Tibial artery (tissue), 4 donors: ENCODE measurements around the gene LILRB1.
"Not testable (repeated sequence)": the region's sequence is repeated elsewhere in the genome, so short reads cannot be mapped to it uniquely, and the experiment has no call there.

Experiments
- DNase-seq, 2 donors: peaks; one replicate each; pipeline ENCODE4 v3.0.0-alpha.2; 2019
- H3K27ac ChIP-seq, 2 donors: fragments of 200-600 bp; sonication (generic) in 1 of 2; 1 replicate in 1 of 2; 2 replicates in 1 of 2; pipeline ENCODE4 v1.5.1; 2018 to 2019; ENCODE audit warnings: mild to moderate bottlenecking in 1 of 2
- H3K27me3 ChIP-seq, 2 donors: fragments of 200-600 bp; sonication (generic) in 1 of 2; one replicate each; pipeline versions ENCODE4 v1.5.1 to v1.6.0; 2016 to 2019
- H3K36me3 ChIP-seq, 3 donors: fragments of 200-600 bp; sonication (generic) in 2 of 3; one replicate each; pipeline ENCODE4 v1.5.1; 2016 to 2019; ENCODE audit warnings: mild to moderate bottlenecking in 2 of 3
- H3K4me1 ChIP-seq, 4 donors: fragments of 200-600 bp; sonication (generic) in 2 of 4; 1 replicate in 3 of 4; 2 replicates in 1 of 4; pipeline ENCODE4 v1.5.1; 2016 to 2019
- H3K4me3 ChIP-seq, 2 donors: fragments of 200-600 bp; sonication (generic) in 1 of 2; 1 replicate in 1 of 2; 2 replicates in 1 of 2; pipeline ENCODE4 v1.5.1; 2018 to 2019; ENCODE audit warnings: mild to moderate bottlenecking in 2 of 2
- H3K9me3 ChIP-seq, 3 donors: fragments of 200-600 bp; sonication (generic) in 1 of 3; one replicate each; pipeline ENCODE4 v1.5.1; 2016 to 2019
- CTCF ChIP-seq, 2 experiments: fragments of 200-600 bp in 1 of 2; fragments of 450-650 bp in 1 of 2; IDR thresholded peaks; one replicate each; pipeline ENCODE4 v1.5.1; 2017 to 2019; ENCODE audit warnings: antibody characterized with exemption in 2 of 2, mild to moderate bottlenecking in 1 of 2, moderate library complexity in 1 of 2
- intact Hi-C: fragments of 100-400 bp; cut with DNase I; formaldehyde crosslinking; loops from one replicate; pipeline ENCODE4 v1.15.0; 2023; ENCODE audit warnings: low total_unique reads

LILRB1 gene

DNA sequence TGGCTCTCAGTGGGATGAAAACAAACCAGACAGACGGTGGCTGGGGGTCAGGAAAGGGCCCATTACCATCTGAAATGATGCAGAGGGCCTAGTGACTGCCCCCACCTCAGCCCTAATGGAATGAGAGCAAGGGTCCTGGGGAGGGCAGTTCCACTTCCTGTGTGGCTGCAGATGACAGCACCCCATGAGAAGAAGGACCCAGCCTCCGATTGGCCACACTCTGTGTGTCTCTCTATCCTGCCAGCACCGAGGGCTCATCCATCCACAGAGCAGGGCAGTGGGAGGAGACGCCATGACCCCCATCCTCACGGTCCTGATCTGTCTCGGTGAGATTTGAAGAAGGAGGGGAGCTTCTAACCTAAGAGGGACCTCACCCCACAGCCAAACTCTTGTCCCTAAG lies 498 bp downstream of the LILRB1 start:
- intact Hi-C loops = no loop called here
- Histone ChIP-seq H3K27me3 (no peaks in the 10 kb centered on the region), H3K27ac (no peak overlapping the region), H3K4me3 (no peak overlapping the region), H3K9me3 (no peaks in the 10 kb centered on the region), H3K36me3 (no peaks in the 10 kb centered on the region), H3K4me1 (no peaks in the 10 kb centered on the region)
- TF ChIP-seq CTCF (IDR thresholded peaks at IDR 0.05) = no peak
- DNase-seq = no peak

DNA sequence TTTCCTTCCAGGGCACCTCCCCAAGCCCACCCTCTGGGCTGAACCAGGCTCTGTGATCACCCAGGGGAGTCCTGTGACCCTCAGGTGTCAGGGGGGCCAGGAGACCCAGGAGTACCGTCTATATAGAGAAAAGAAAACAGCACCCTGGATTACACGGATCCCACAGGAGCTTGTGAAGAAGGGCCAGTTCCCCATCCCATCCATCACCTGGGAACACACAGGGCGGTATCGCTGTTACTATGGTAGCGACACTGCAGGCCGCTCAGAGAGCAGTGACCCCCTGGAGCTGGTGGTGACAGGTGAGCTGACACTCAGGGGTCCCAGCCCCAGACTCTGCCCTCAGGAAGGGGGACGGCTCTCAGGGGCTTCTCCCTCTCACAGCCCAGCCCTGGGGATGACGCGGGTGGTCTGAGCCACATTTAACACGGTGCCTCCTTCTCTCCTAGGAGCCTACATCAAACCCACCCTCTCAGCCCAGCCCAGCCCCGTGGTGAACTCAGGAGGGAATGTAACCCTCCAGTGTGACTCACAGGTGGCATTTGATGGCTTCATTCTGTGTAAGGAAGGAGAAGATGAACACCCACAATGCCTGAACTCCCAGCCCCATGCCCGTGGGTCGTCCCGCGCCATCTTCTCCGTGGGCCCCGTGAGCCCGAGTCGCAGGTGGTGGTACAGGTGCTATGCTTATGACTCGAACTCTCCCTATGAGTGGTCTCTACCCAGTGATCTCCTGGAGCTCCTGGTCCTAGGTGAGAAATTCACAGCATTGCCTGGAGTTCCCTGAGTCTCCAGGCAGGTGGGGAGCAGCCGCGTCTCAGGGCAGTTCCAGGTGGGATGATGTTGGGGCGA lies 1.4 kb downstream of the LILRB1 start:
- H3K27ac ChIP-seq, H3K36me3 ChIP-seq, intact Hi-C loops, H3K27me3 ChIP-seq, H3K9me3 ChIP-seq, H3K4me1 ChIP-seq, DNase-seq, H3K4me3 ChIP-seq: not testable (repeated sequence)

- H3K4me3 ChIP-seq, intact Hi-C loops, H3K27me3 ChIP-seq, H3K36me3 ChIP-seq, H3K4me1 ChIP-seq, DNase-seq, H3K9me3 ChIP-seq, H3K27ac ChIP-seq: not testable (repeated sequence)
Measured at GRCh38 chr19:54632517-54632916, 2.2 kb downstream of the LILRB1 start.

- Histone ChIP-seq H3K27me3 (no peaks in the 10 kb centered on the region), H3K36me3 (no peaks in the 10 kb centered on the region), H3K4me1 (no peaks in the 10 kb centered on the region), H3K4me3 (no peak overlapping the region), H3K9me3 (no peaks in the 10 kb centered on the region), H3K27ac (no peak overlapping the region)
- DNase-seq = no peak
- TF ChIP-seq CTCF (IDR thresholded peaks at IDR 0.05) = no peak
- intact Hi-C loops = no loop called here
Measured at GRCh38 chr19:54633401-54633800, 3.1 kb downstream of the LILRB1 start.

GRCh38 chr19:54636081-54636480 lies 5.8 kb downstream of the LILRB1 start:
- DNase-seq, H3K27me3 ChIP-seq, H3K4me3 ChIP-seq, H3K4me1 ChIP-seq, intact Hi-C loops, H3K9me3 ChIP-seq, H3K36me3 ChIP-seq, H3K27ac ChIP-seq: not testable (repeated sequence)

DNA sequence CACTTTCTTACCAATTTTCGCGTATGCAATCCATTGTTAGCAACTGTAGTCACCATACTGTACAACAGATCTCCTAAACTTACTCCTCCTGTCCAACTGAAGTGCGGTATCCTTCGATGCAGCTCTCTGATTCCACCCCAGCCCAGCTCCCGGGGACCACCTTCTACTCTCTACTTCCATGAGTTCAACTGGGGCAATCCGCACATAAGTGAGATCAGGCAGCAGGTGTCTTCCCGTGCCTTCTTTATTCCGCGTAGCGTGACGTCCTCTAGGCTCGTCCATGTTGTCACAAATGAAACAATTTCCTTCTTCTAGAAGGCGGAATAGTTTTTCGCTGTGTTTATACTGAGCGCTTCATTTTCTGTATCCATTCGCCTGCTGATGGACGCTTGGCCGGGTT lies 8.4 kb downstream of the LILRB1 start:
- Histone ChIP-seq H3K4me1 (no peaks in the 10 kb centered on the region), H3K4me3 (no peak overlapping the region), H3K9me3 (no peaks in the 10 kb centered on the region), H3K36me3 (no peaks in the 10 kb centered on the region), H3K27ac (no peak overlapping the region), H3K27me3 (no peaks in the 10 kb centered on the region)
- no peak for TF ChIP-seq CTCF (IDR thresholded peaks at IDR 0.05)
- intact Hi-C loops = no loop called here
- DNase-seq = no peak

- H3K27me3 ChIP-seq, H3K36me3 ChIP-seq, H3K9me3 ChIP-seq, DNase-seq, H3K4me3 ChIP-seq, intact Hi-C loops, H3K27ac ChIP-seq, H3K4me1 ChIP-seq: not testable (repeated sequence)
Measured at GRCh38 chr19:54642953-54643352, 12.7 kb downstream of the LILRB1 start.

DNA sequence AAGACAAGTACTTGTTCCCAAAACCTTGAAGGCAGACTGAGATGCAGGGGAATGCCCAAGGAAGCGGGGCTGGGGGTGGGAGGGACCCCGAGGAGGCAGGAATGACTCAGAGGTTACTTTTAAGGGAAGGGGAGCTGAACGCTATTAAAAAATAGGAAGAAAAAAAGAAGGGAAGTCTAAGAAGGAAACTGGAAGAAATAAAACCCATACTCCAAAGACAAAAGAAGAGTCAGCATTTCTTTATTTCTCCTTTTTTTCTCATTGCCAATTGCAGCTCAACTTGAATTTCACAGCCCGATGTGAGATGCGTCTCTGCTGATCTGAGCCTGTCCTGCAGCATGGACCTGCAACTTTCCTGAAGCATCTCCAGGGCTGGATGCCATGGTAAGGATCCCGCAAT lies 13.3 kb downstream of the LILRB1 start:
- H3K27me3 ChIP-seq, H3K4me1 ChIP-seq, DNase-seq, H3K27ac ChIP-seq, H3K36me3 ChIP-seq, H3K9me3 ChIP-seq, intact Hi-C loops, H3K4me3 ChIP-seq: not testable (repeated sequence)
